Left forelimb (tissue), 1 donor: ENCODE results near the gene RPS14.
"Not testable (repeated sequence)": the region's sequence is repeated elsewhere in the genome, so short reads cannot be mapped to it uniquely, and the experiment has no call there.

Source experiments
- DNase-seq: peaks from one replicate; pipeline ENCODE4 v3.0.0-alpha.2; 2018; ENCODE audit warnings: low spot score

The RPS14 gene

GRCh38 chr5:150479416-150479815, 29.9 kb upstream of the RPS14 start:
- DNase-seq: no peak

GRCh38 chr5:150476568-150476967, 27.0 kb upstream of the RPS14 start:
- DNase-seq: not testable (repeated sequence)

- DNase-seq: no peak
These were observed 24.3 kb upstream of the RPS14 start for GRCh38 chr5:150473673-150474358.

GRCh38 chr5:150469718-150470469, 20.4 kb upstream of the RPS14 start:
- DNase-seq: no peak

GRCh38 chr5:150468206-150468605, 18.7 kb upstream of the RPS14 start:
- DNase-seq: no peak

GRCh38 chr5:150465927-150466326, 16.4 kb upstream of the RPS14 start:
- no peak for DNase-seq

GRCh38 chr5:150464554-150465012, 15.0 kb upstream of the RPS14 start:
- no peak for DNase-seq

GRCh38 chr5:150461231-150461630, 11.7 kb upstream of the RPS14 start:
- no peak for DNase-seq

GRCh38 chr5:150460781-150461180, 11.2 kb upstream of the RPS14 start:
- no peak for DNase-seq

GRCh38 chr5:150458802-150459557, 9.4 kb upstream of the RPS14 start:
- peak; percentile 89 for DNase-seq

- no peak for DNase-seq
These were observed 8.2 kb upstream of the RPS14 start for GRCh38 chr5:150457562-150458240.

- DNase-seq: no peak
These were observed 7.6 kb upstream of the RPS14 start for GRCh38 chr5:150457121-150457520.

GRCh38 chr5:150454492-150455229, 5.1 kb upstream of the RPS14 start:
- no peak for DNase-seq

GRCh38 chr5:150454027-150454426, 4.5 kb upstream of the RPS14 start:
- DNase-seq: not testable (repeated sequence)

- DNase-seq: no peak
These were observed 3.4 kb upstream of the RPS14 start for GRCh38 chr5:150452914-150453313.

- DNase-seq: no peak
These were observed 2.1 kb upstream of the RPS14 start for GRCh38 chr5:150451594-150451993.

GRCh38 chr5:150448952-150449516, 505 bp downstream of the RPS14 start:
- no peak for DNase-seq

- DNase-seq: no peak
These were observed 1.2 kb downstream of the RPS14 start for GRCh38 chr5:150448334-150448733.

GRCh38 chr5:150447188-150447587, 2.4 kb downstream of the RPS14 start:
- DNase-seq: no peak

- no peak for DNase-seq
These were observed 3.0 kb downstream of the RPS14 start for GRCh38 chr5:150446583-150446982.

GRCh38 chr5:150446088-150446487, 3.5 kb downstream of the RPS14 start:
- no peak for DNase-seq
